HEK293 (cell line): ENCODE results near the gene FRMD8.
A peak's percentile ranks its signal among the peaks of the same experiment; 100 is the strongest.

Source experiments
- CTCF ChIA-PET: fragments of 350-600 bp; formaldehyde crosslinking; extraction: SDS; loops from one replicate; lab custom pipeline; 2021; ENCODE audit warnings: antibody characterized with exemption; lab: Yijun Ruan, JAX
- POLR2A ChIA-PET: fragments of 300-600 bp; formaldehyde crosslinking; extraction: SDS; loops from one replicate; lab custom pipeline; 2020; ENCODE audit warnings: antibody characterized with exemption, inconsistent platforms; lab: Yijun Ruan, JAX
- H3K27ac ChIP-seq: fragments of 200-500 bp; sonication (Bioruptor generic); 2 replicates; pipeline ENCODE4 v1.5.1; 2014; ENCODE audit warnings: low read depth, low read length, control low read depth, inconsistent platforms; ENCODE audit errors: extremely low read depth
- H3K36me3 ChIP-seq, 2 experiments: fragments of 200-500 bp in 1 of 2; sonication (Bioruptor generic) in 1 of 2; 1 replicate in 1 of 2; 2 replicates in 1 of 2; pipeline ENCODE4 v1.5.1; 2014 to 2017; ENCODE audit warnings: inconsistent platforms in 2 of 2, low read length in 2 of 2; ENCODE audit not compliant: control insufficient read depth in 2 of 2, insufficient read depth in 1 of 2
- H3K4me1 ChIP-seq: fragments of 200-500 bp; sonication (Bioruptor generic); 2 replicates; pipeline ENCODE4 v1.5.1; 2014; ENCODE audit warnings: mild to moderate bottlenecking, low read length, inconsistent platforms; ENCODE audit not compliant: control insufficient read depth, insufficient read depth
- H3K4me3 ChIP-seq: 2 replicates; pipeline ENCODE4 v1.5.1; 2011; ENCODE audit warnings: low read depth, mild to moderate bottlenecking, control low read depth, low read length, moderate library complexity
- H3K9me3 ChIP-seq: fragments of 200-500 bp; sonication (Bioruptor generic); 2 replicates; pipeline ENCODE4 v1.5.1; 2014; ENCODE audit warnings: low read depth, low read length, inconsistent platforms; ENCODE audit not compliant: control insufficient read depth, insufficient read depth
- AEBP2 ChIP-seq: fragments of 450-650 bp; formaldehyde crosslinking; IDR thresholded peaks from 2 replicates; pipeline ENCODE4 v1.5.1; 2016; ENCODE audit warnings: missing biosample characterization, missing genetic modification characterization, borderline replicate concordance
- KLF8 ChIP-seq: fragments of 450-650 bp; formaldehyde crosslinking; IDR thresholded peaks from 2 replicates; pipeline ENCODE4 v1.5.1; 2016; ENCODE audit warnings: missing biosample characterization, missing genetic modification characterization
- PRDM10 ChIP-seq: fragments of 450-650 bp; formaldehyde crosslinking; IDR thresholded peaks from 2 replicates; pipeline ENCODE4 v1.5.1; 2016; ENCODE audit warnings: missing biosample characterization, missing genetic modification characterization
- SETDB1 ChIP-seq: IDR thresholded peaks from one replicate; pipeline ENCODE4 v1.6.1; 2017; ENCODE audit warnings: mild to moderate bottlenecking, low read length, moderate library complexity, mixed read lengths; ENCODE audit not compliant: insufficient read length
- ZNF274 ChIP-seq, 2 experiments: fragments of 200-500 bp in 1 of 2; fragments of 450-650 bp in 1 of 2; sonication (Bioruptor generic) in 1 of 2; formaldehyde crosslinking in 1 of 2; IDR thresholded peaks; 2 replicates each; pipeline versions ENCODE4 v1.5.1 to v1.6.1; 2014 to 2016; ENCODE audit warnings: borderline replicate concordance in 1 of 2, inconsistent platforms in 1 of 2, low read length in 1 of 2, missing biosample characterization in 1 of 2, missing genetic modification characterization in 1 of 2
- ZNF280C ChIP-seq: fragments of 450-650 bp; formaldehyde crosslinking; IDR thresholded peaks from 2 replicates; pipeline ENCODE4 v1.5.1; 2016; ENCODE audit warnings: missing biosample characterization, missing genetic modification characterization
- ZNF48 ChIP-seq: fragments of 450-650 bp; formaldehyde crosslinking; IDR thresholded peaks from 2 replicates; pipeline ENCODE4 v1.5.1; 2016; ENCODE audit warnings: missing biosample characterization, missing genetic modification characterization
- ZNF501 ChIP-seq: fragments of 450-650 bp; formaldehyde crosslinking; IDR thresholded peaks from 2 replicates; pipeline ENCODE4 v1.5.1; 2016; ENCODE audit warnings: missing biosample characterization, missing genetic modification characterization
- ZNF600 ChIP-seq: fragments of 450-650 bp; formaldehyde crosslinking; IDR thresholded peaks from 2 replicates; pipeline ENCODE4 v1.5.1; 2016; ENCODE audit warnings: missing biosample characterization, missing genetic modification characterization
- ZNF658 ChIP-seq: fragments of 450-650 bp; formaldehyde crosslinking; IDR thresholded peaks from 2 replicates; pipeline ENCODE4; 2016; ENCODE audit warnings: missing biosample characterization, missing genetic modification characterization
- ZNF664 ChIP-seq: fragments of 450-650 bp; formaldehyde crosslinking; IDR thresholded peaks from 2 replicates; pipeline ENCODE4 v1.5.1; 2016; ENCODE audit warnings: missing biosample characterization, missing genetic modification characterization
- ZNF768 ChIP-seq: fragments of 450-650 bp; formaldehyde crosslinking; IDR thresholded peaks from 2 replicates; pipeline ENCODE4 v1.5.1; 2018; ENCODE audit warnings: missing biosample characterization, mild to moderate bottlenecking, missing genetic modification characterization
- ZSCAN16 ChIP-seq: fragments of 450-650 bp; formaldehyde crosslinking; IDR thresholded peaks from 2 replicates; pipeline ENCODE4 v1.5.1; 2016; ENCODE audit warnings: missing biosample characterization, missing genetic modification characterization

The FRMD8 gene

GRCh38 chr11:65433657-65434056 is 47.2 kb downstream of the FRMD8 start (continued):
- no peak for TF ChIP-seq ZNF280C

GRCh38 chr11:65434057-65434666 is 47.7 kb downstream of the FRMD8 start:
- Histone ChIP-seq H3K36me3 (peaks cover 0 to 50% of the 10 kb centered on the region in 2 experiments; a peak in 1 of 3 replicates), H3K27ac (no peak overlapping the region), H3K4me1 (no peaks in the 10 kb centered on the region), H3K9me3 (no peaks in the 10 kb centered on the region), H3K4me3 (peak overlapping the region; percentile 3; the same call in 1 of the 2 replicates)
- TF ChIP-seq ZNF658 (tag by site-specific recombination) (no peak), ZNF664 (tag by site-specific recombination) (peak; percentile 79), PRDM10 (tag by site-specific recombination) (peak; percentile 45; the same call in 1 of the 2 replicates)
- ChIA-PET CTCF (interaction anchor here (1.0 kb wide), 1 partner anchor 47 kb away, joined by 3 read pairs; no protein-coding TSS in a partner anchor), POLR2A (interaction anchor here (0.6 to 5.0 kb wide), 2 partner anchors 11 to 55 kb away, joined by 3 to 39 read pairs; partner anchors contain the start of gene NEAT1)

- ChIA-PET CTCF (interaction anchor here (1.0 to 2.5 kb wide), 2 partner anchors 34 to 48 kb away, joined by 3 to 9 read pairs; no protein-coding TSS in a partner anchor), POLR2A (interaction anchor here (5.0 kb wide), 1 partner anchor 12 kb away, joined by 39 read pairs; the partner anchor contains the start of gene NEAT1)
- TF ChIP-seq ZNF48 (tag by site-specific recombination) (no peak), ZNF274 (IDR thresholded peaks at IDR 0.05; ENCODE audit: low read length) (no peak), ZNF274 (tag by site-specific recombination; IDR thresholded peaks at IDR 0.05; ENCODE audit: borderline replicate concordance) (no peak), ZNF501 (no peak), KLF8 (tag by site-specific recombination) (no peak)
- TF ChIP-seq, all 188 proteins: peak for 0
- no peak overlapping the region for H3K27ac ChIP-seq
- H3K4me1 ChIP-seq, result no peaks in the 10 kb centered on the region
- no peaks in the 10 kb centered on the region for H3K9me3 ChIP-seq
- peaks cover 0 to 50% of the 10 kb centered on the region in 2 experiments; a peak in 1 of 3 replicates for H3K36me3 ChIP-seq
- peak overlapping the region; percentile 3; the same call in 1 of the 2 replicates for H3K4me3 ChIP-seq
These were observed 48.4 kb downstream of the FRMD8 start for GRCh38 chr11:65434667-65435410.

GRCh38 chr11:65435411-65435931 is 49.0 kb downstream of the FRMD8 start:
- H3K36me3 ChIP-seq, result peaks cover 0 to 50% of the 10 kb centered on the region in 2 experiments; a peak in 1 of 3 replicates
- no peak overlapping the region for H3K27ac ChIP-seq
- no peak for TF ChIP-seq ZSCAN16 (tag by site-specific recombination)
- TF ChIP-seq SETDB1, result no peak
- peak; percentile 44 for TF ChIP-seq ZNF600 (tag by site-specific recombination)
- no peak for TF ChIP-seq AEBP2 (tag by site-specific recombination)
- TF ChIP-seq ZNF768, result no peak
- no peak overlapping the region for H3K4me3 ChIP-seq
- ChIA-PET POLR2A (interaction anchor here (1.7 to 5.0 kb wide), 3 partner anchors 12 to 71 kb away, joined by 7 to 39 read pairs (median 12); partner anchors contain the start of genes MALAT1 and NEAT1), CTCF (interaction anchor here (2.5 kb wide), 1 partner anchor 33 kb away, joined by 9 read pairs; no protein-coding TSS in a partner anchor)
- H3K4me1 ChIP-seq, result no peaks in the 10 kb centered on the region
- no peaks in the 10 kb centered on the region for H3K9me3 ChIP-seq
